ENCODE data around the gene CAMLG. TPM values are rescaled to one million over a fixed set of nuclear protein-coding genes. Genes with fewer than 3 reads are reported as not detected.

The CAMLG gene
- total and polyA plus RNA-seq, 2 of the 8 experiments (the other 6 are each of a cell fraction or from before 2014, with no cell fraction given) = 12.3 to 42.8 TPM

DNA sequence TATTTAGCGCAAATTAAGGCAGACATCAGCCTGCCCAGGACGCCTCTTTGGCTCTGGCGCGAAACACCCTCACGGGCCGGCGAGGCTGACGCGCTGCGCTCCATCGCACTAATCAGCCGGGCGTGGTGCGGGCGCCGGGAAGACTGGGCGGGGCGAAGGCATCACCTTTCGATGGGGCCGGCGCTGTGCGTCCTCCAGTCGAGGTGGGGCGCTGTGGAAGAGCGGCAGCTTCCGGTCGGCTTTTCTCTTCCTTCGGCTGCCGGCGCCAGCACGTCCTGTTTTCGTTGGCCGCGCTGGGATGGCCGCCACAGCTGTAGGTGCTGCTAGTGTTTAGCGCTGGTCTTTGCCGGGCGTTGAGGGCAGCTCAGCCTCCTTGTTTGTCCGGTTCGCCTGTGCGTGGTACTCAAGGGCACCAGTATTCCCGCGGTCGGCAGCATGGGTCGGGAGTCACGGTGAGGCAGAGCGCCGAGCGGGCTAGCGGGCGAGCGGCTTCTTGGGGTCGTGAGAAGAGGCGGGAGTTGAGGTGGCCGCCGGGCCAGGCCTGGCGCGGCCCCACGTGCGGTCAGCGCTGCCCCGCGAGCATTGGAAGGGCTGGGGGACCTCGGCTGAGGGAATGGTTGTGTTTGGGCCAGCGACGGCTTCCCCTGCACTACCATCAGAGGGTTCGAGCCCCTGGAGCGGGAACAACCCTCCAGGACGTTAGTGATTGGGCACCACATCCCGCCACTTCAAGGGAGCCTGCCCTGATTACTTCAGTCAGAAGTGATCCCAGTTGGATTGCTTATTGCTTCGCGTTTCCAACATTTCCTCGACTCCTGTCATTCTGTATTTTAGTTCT lies 20.4 kb downstream of the CAMLG start, which contains the start of gene DDX46 (continued):
- TF ChIP-seq JUN (IDR thresholded peaks at IDR 0.05; ENCODE audit: low read depth, low read length) (no peak), E2F6 (IDR thresholded peaks at IDR 0.05) (peak; percentile 62), SIN3A (conservative IDR thresholded peaks at IDR 0.05 in 1 of 2, IDR thresholded peaks at IDR 0.05 in 1 of 2; ENCODE audit: low read depth in 1 of 2, low read length in 2 of 2) (peak; percentile 65 to 83; a peak in 2 of 4 replicates), KDM4A (IDR thresholded peaks at IDR 0.05; ENCODE audit: low read depth, low read length, severe bottlenecking) (peak; percentile 80), SP1 (IDR thresholded peaks at IDR 0.05; ENCODE audit: low read depth, low read length) (peak; percentile 31; the same call in 1 of the 2 replicates), BACH1 (IDR thresholded peaks at IDR 0.05; ENCODE audit: low read length) (no peak), CBX5 (IDR thresholded peaks at IDR 0.05; ENCODE audit: low read depth, low read length) (no peak), CHD2 (IDR thresholded peaks at IDR 0.05; ENCODE audit: low read length) (no peak), TBP (IDR thresholded peaks at IDR 0.05; ENCODE audit: low read depth, low read length) (peak; percentile 90), CBX8 (IDR thresholded peaks at IDR 0.05; ENCODE audit: borderline replicate concordance, low read depth, low read length) (no peak), JUND (IDR thresholded peaks at IDR 0.05; ENCODE audit: low read length) (0 out of 2 replicates have a peak, but pooled peaks have one; percentile 30), ZNF274 (IDR thresholded peaks at IDR 0.05; ENCODE audit: borderline replicate concordance, extremely low read depth, low read length) (no peak), RFX5 (IDR thresholded peaks at IDR 0.05; ENCODE audit: borderline replicate concordance, low read depth, low read length) (no peak), EZH2 (IDR thresholded peaks at IDR 0.05; ENCODE audit: low read depth, low read length, severe bottlenecking) (no peak), BCL11A (IDR thresholded peaks at IDR 0.05; ENCODE audit: low read depth in 2 of 2, low read length in 2 of 2) (no peak), GABPA (IDR thresholded peaks at IDR 0.05; ENCODE audit: borderline replicate concordance, insufficient read depth, low read length) (peak; percentile 90), NANOG (IDR thresholded peaks at IDR 0.05; ENCODE audit: insufficient read depth, low read depth, low read length, poor library complexity, severe bottlenecking) (peak; percentile 64), SAP30 (IDR thresholded peaks at IDR 0.05; ENCODE audit: insufficient read depth, insufficient replicate concordance, low read length) (peak; percentile 52)
- TF ChIP-seq, protein P1, sequence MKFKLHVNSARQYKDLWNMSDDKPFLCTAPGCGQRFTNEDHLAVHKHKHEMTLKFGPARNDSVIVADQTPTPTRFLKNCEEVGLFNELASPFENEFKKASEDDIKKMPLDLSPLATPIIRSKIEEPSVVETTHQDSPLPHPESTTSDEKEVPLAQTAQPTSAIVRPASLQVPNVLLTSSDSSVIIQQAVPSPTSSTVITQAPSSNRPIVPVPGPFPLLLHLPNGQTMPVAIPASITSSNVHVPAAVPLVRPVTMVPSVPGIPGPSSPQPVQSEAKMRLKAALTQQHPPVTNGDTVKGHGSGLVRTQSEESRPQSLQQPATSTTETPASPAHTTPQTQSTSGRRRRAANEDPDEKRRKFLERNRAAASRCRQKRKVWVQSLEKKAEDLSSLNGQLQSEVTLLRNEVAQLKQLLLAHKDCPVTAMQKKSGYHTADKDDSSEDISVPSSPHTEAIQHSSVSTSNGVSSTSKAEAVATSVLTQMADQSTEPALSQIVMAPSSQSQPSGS (IDR thresholded peaks at IDR 0.05; ENCODE audit: low read length) = no peak
- TF ChIP-seq, protein P2, sequence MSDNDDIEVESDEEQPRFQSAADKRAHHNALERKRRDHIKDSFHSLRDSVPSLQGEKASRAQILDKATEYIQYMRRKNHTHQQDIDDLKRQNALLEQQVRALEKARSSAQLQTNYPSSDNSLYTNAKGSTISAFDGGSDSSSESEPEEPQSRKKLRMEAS (IDR thresholded peaks at IDR 0.05) = peak; percentile 71

Measured in H1 (cell line).